T-helper 1 cell treated with Interleukin-12 subunit alpha and Interleukin-12 subunit beta and Interleukin-4 antibody, amounts not matched to agents 30 μg/mL and 1 μg/mL, for 36 hours (primary cell): ENCODE results near the gene PRKAG2.
"Not testable (repeated sequence)": the region's sequence is repeated elsewhere in the genome, so short reads cannot be mapped to it uniquely, and the experiment has no call there.

Source experiments
- H3K27ac Mint-ChIP-seq: one replicate; pipeline ENCODE4 v1.8.0; 2021; ENCODE audit warnings: mild to moderate bottlenecking, mixed read lengths
- H3K27me3 Mint-ChIP-seq: one replicate; pipeline ENCODE4 v1.8.0; 2021; ENCODE audit warnings: low read depth, mixed read lengths
- H3K36me3 Mint-ChIP-seq: one replicate; pipeline ENCODE4 v1.8.0; 2021; ENCODE audit warnings: low read depth, mixed read lengths
- H3K4me1 Mint-ChIP-seq: one replicate; pipeline ENCODE4 v1.8.0; 2021; ENCODE audit warnings: low read depth, mixed read lengths
- H3K4me3 Mint-ChIP-seq: one replicate; pipeline ENCODE4 v1.8.0; 2021; ENCODE audit warnings: mild to moderate bottlenecking, moderate library complexity, mixed read lengths
- H3K9me3 Mint-ChIP-seq: one replicate; pipeline ENCODE4 v1.8.0; 2021; ENCODE audit warnings: mixed read lengths

The PRKAG2 gene

DNA sequence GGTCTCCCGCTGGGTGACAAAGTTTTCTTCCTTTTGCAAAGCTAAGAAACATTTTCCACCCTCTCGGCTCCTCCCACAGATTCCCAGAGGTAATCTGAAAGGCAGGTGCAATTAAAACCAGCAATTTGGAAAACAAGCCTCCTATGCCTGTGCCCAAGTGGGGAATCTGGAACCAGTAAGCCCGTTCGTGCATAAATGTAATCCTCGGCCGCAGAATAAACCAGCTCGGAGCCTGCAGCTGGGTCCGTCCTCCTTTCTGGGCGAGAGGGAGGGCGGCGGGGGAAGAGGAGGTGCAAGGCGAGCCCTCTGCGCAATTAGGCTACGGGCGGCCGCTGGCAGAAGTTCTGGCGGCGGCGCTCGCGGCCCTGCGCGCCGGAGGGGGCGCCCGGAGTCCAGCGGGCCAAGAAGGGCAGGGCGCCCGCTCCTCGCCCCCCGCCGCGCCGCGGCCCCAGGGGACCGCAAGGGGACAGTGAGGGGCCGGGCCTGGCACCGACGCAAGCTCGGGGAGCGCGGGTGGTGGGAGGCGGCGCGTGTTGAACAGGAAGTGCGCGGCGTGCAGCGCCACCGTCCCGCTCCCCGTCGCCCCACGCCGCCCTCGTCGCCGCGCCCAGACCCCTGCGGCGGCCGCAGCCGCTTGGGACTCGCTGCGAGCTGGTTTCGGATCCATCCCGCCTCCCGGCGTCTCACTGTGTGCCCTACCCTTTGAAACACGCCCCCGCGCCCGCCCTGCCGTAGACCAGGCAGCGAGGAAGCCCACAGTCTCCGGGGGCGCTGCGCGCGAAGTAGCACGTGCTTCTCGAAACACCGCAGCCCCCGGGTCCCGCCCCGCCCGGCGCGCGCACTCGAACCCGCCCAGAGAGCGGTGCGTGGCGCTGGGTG lies at the start of gene PRKAG2:
Gene PRKAG2 (minus strand): TSS at position 217 of the 879 bp plus-strand sequence. CDS start 495 bp downstream, outside the sequence.
- Mint-ChIP-seq H3K27ac (peak within 1 kb of the TSS; percentile 70), H3K27me3 (peaks cover 41% of the 10 kb centered on the region), H3K36me3 (no peaks in the 10 kb centered on the region), H3K4me1 (peaks cover 7% of the 10 kb centered on the region), H3K4me3 (peak within 1 kb of the TSS; percentile 94), H3K9me3 (no peaks in the 10 kb centered on the region)

DNA sequence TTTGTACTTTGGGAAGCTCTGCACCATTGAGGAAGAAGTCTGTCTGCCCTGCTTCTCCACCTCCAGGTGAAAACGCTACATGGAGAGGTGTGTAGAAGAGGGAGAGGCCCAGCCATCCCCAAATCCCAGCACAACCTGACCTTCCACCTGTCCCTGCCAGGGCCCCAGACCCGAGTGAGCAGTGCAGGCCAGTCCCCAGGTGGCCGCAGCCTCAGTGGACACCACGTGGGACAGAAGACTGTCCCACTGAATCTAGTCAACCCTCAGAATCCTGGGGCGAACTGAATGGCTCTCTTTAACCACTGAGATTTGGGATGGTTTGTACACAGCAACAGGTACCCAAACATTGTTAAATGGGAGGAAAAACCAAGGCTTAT lies 49.4 kb upstream of the PRKAG2 start:
- no peaks in the 10 kb centered on the region for H3K9me3 Mint-ChIP-seq
- H3K4me1 Mint-ChIP-seq: peaks cover 7% of the 10 kb centered on the region
- H3K4me3 Mint-ChIP-seq: no peak overlapping the region
- no peaks in the 10 kb centered on the region for H3K36me3 Mint-ChIP-seq
- H3K27me3 Mint-ChIP-seq: no peaks in the 10 kb centered on the region
- H3K27ac Mint-ChIP-seq: no peak overlapping the region

DNA sequence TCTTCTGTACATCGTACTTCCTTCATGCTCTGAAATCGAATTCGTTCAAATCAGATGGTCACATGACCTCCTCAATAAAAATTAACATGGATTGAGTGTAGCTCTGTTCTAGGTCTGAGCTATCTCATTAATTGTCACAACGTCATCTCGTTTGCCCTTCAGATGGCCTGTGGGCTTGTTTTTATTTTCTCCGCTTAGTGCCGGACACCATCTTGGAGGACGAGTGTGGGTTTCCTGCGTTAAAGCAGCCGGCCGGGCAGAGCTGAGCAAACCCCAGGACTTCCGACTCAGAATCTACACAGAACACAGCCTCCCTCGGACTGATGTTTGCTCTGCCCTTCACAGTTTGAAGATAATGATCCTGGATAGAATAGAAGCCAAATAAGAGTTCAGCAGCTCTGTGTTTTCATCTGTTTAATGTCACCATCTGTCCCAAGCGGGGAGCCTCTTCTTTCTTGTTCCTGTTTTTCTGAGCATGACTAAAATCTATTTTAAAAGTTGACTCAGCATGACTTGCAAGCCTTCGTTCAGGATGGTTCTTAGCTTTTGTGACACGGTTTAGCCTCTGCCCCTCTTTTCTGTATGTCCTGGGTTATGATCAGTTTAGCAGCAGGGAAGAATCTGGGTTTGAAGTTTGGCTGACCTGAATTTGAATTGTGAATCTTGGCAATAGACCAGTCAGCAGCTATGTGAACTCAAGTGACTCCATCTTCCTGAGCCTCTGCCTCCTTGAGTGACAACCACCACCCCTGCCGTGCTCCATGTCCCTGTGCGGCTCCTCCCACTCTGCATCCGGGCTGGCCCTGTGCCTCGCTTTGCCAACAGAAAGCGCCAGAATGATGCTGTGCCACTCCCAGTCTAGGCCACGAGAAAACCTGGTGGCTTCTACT lies 48.8 kb upstream of the PRKAG2 start:
- H3K9me3 Mint-ChIP-seq: no peaks in the 10 kb centered on the region
- H3K36me3 Mint-ChIP-seq: no peaks in the 10 kb centered on the region
- H3K27me3 Mint-ChIP-seq: no peaks in the 10 kb centered on the region
- H3K4me1 Mint-ChIP-seq: peaks cover 7% of the 10 kb centered on the region
- peak overlapping the region; percentile 10 for H3K4me3 Mint-ChIP-seq
- peak overlapping the region; percentile 52 for H3K27ac Mint-ChIP-seq

DNA sequence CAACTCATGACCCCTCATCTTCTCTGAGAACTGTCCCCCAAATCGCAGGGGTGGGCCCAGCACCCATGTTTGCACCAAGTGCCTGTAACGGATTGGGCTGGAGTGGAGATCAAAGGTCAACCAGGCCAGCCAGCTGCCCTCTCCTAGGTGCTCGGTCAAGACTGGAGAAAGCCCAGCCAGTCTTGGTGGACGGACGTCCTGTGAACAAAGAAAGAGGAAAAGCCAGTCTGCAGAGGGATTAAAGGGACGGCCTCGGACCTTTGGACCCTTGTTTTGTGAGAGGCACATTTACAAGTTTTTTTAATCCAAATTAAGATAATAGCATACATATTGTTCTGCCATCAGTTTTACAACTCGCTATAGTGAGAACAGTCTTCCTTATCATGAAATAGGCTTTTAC lies 47.6 kb upstream of the PRKAG2 start:
- Mint-ChIP-seq H3K9me3 (no peaks in the 10 kb centered on the region), H3K4me3 (no peak overlapping the region), H3K27ac (no peak overlapping the region), H3K4me1 (peaks cover 7% of the 10 kb centered on the region), H3K27me3 (no peaks in the 10 kb centered on the region), H3K36me3 (no peaks in the 10 kb centered on the region)

DNA sequence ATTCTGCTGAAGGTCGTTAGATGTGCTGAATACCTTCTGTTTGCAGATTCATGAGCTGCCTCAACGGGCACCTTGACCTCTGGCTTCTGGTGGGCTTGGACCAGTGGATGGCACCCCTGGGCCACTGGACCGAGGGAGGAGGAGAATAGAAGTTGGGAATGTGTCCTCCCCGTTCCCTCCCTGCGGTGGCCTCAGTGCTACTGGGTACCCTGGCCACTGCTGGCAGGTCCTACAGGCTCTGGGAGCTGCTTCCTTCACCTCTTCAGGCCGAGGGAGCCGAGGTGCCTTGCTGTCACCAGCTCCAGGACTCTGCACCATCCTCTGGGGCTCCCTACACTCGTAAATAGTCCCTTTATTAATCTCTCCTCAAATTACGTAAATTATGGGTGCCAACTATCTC lies 47.1 kb upstream of the PRKAG2 start:
- H3K36me3 Mint-ChIP-seq: no peaks in the 10 kb centered on the region
- no peaks in the 10 kb centered on the region for H3K27me3 Mint-ChIP-seq
- H3K4me3 Mint-ChIP-seq: no peak overlapping the region
- H3K27ac Mint-ChIP-seq: no peak overlapping the region
- peaks cover 7% of the 10 kb centered on the region for H3K4me1 Mint-ChIP-seq
- H3K9me3 Mint-ChIP-seq: no peaks in the 10 kb centered on the region

DNA sequence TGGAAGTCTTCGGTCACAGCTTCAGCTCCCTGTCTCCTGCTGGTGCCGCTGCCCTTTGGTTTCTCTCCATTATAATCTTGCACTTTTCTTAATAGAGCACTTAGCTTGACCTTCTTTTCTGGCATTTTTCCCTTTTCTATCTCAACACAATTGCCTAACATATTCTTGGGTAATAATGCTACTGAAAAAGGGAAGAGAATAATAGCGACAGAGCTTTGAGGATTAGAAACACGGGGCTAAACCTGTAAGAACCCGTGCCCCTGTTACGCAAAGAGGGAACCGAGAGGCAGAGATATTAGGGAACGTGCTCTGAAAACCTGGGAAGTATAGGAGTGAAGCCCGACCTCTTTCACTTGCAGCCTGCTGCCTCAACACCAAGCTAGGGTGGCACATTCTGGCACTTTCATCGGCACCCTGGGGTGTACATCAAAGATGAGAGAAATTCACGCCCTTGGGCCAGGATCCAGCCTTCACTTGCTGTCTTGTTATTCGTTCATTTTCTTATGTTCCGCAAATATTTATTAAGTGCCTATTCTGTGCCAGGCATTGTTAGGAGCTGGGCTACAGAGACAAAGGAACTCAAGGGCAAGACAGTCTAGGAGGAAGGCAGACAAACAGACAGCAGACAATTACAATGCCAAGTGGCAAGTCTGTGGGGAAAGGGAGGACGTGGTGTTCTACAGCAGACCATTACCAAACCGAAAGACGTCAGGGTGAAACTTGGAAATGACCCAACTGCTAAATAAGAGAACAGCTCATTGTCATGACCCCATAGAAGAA lies 46.4 kb upstream of the PRKAG2 start:
- Mint-ChIP-seq H3K36me3 (no peaks in the 10 kb centered on the region), H3K9me3 (no peaks in the 10 kb centered on the region), H3K4me1 (peaks cover 7% of the 10 kb centered on the region), H3K27ac (no peak overlapping the region), H3K27me3 (no peaks in the 10 kb centered on the region), H3K4me3 (no peak overlapping the region)

DNA sequence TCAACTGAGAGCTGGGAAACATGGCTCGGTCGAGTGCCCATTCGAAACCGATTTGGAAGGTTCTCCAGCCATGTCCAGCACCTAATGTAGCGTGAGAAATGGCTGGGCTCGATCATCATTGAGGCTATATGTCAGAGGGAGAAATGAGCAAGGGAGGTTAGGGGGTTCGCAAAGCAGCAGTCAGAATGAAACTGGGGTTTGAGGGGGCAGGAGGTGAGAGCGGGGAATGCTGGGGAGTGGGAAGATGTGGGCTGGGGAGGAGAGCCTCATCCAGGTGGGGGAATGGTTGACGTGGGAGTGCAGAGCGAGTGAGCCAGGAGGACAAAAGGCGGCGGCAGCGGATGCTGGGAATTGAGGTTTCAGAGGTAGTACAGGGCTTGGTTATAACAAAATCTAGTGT lies 44.5 kb upstream of the PRKAG2 start:
- H3K27me3 Mint-ChIP-seq: no peaks in the 10 kb centered on the region
- H3K4me3 Mint-ChIP-seq: no peak overlapping the region
- peaks cover 7% of the 10 kb centered on the region for H3K4me1 Mint-ChIP-seq
- H3K27ac Mint-ChIP-seq: no peak overlapping the region
- no peaks in the 10 kb centered on the region for H3K9me3 Mint-ChIP-seq
- no peaks in the 10 kb centered on the region for H3K36me3 Mint-ChIP-seq

DNA sequence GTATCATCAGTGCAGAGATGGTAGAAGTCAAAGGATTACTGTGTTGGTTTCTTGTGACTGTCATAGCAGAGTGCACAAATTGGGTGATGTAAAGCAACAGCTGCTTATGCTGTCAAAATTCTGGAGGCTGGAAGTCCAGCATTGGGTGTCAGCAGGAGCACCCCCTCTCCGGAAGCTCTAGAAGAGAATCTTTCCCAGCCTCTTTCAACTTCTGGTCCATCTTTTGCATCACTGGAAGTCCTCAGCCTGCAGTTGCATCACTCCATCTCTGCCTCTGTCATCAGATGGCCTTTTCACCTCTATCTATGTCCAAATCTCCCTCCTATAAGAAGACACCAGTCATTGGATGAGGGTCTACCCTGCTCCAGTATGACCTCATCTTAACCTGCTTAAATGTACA lies 43.6 kb upstream of the PRKAG2 start:
- H3K4me1 Mint-ChIP-seq: peaks cover under 1% of the 10 kb centered on the region
- no peaks in the 10 kb centered on the region for H3K36me3 Mint-ChIP-seq
- H3K4me3 Mint-ChIP-seq: no peak overlapping the region
- H3K27me3 Mint-ChIP-seq: no peaks in the 10 kb centered on the region
- H3K27ac Mint-ChIP-seq: no peak overlapping the region
- H3K9me3 Mint-ChIP-seq: no peaks in the 10 kb centered on the region

DNA sequence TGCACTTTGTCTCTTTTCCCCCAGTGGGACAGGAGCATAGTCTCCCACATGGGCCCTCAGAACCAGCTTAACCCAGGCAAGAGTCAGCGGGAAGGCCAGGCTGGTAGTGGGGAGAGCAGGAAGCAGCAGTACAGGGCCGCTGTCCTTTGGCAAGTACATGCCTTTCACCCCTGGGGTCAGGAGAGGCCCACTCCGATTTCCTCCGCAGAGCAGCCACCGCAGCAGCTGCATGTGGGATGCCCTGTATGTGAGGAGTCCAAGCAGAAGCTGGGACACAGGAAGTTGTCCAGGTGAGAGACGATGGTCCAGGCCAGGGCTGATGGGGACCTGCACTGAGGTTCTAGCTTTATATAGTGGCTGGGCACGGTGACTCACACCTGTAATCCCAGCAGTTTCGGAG lies 42.7 kb upstream of the PRKAG2 start:
- Mint-ChIP-seq H3K36me3 (no peaks in the 10 kb centered on the region), H3K4me1 (no peaks in the 10 kb centered on the region), H3K9me3 (peaks cover 6% of the 10 kb centered on the region), H3K4me3 (no peak overlapping the region), H3K27me3 (peaks cover 5% of the 10 kb centered on the region), H3K27ac (no peak overlapping the region)

DNA sequence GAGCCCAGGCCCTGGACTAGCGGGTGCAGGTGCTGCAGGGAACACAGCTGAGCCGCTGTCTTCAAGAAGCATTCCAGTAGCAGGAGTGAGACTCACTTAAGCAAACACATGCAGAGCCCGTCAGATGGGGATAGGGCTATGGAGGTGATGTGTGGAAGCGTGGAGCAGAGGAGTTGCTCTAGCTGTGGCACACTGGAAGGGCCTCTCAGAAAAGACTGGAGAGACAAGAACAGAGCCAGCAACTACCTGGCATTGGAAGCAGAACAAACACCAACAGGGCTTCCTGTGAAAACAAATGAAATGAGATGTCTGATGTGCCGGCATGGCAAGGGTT lies 41.6 kb upstream of the PRKAG2 start:
- peaks cover 1% of the 10 kb centered on the region for H3K36me3 Mint-ChIP-seq
- H3K27ac Mint-ChIP-seq: no peak overlapping the region
- H3K27me3 Mint-ChIP-seq: peaks cover 9% of the 10 kb centered on the region

DNA sequence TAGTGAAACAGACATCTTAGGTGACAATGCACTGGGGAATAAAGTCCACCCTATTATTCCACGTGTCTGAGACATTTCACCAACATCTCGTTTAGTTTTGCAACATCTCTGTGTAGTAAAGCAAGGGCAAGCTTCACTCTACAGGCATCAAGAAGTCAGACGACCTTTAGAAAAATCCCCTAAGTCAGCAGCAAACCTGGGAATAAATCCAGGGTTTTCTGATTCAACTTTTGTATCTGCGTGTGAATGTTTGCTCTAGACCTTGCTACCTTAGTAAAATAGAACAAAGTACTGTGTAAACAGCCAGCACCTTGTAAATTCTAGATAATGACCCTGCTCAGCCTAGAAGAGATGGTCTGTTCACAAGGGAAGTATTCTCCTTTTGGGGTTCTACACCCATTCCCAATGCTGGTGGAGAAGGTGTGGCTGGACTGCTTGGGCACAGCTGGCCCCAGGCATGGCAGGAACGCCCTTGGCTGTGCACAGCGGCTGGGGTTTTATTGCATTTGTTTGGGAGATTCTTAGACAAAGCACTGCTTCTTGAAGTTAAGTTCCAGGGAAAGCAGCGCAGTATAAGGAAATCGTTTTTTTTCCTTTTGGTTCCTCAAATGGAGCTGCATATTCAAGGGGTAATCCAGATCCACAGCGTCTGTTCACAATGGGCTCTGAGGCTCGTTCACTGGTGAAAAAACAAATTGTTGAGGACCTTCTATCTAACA lies 41.0 kb upstream of the PRKAG2 start:
- Mint-ChIP-seq H3K27ac (no peak overlapping the region), H3K9me3 (peaks cover 11% of the 10 kb centered on the region), H3K4me3 (no peak overlapping the region), H3K36me3 (peaks cover 1% of the 10 kb centered on the region), H3K4me1 (no peaks in the 10 kb centered on the region), H3K27me3 (peaks cover 9% of the 10 kb centered on the region)

More for the DNA sequence above, 41.6 kb upstream of the PRKAG2 start:
- Mint-ChIP-seq H3K4me1 (no peaks in the 10 kb centered on the region), H3K9me3 (peaks cover 11% of the 10 kb centered on the region), H3K4me3 (no peak overlapping the region)

DNA sequence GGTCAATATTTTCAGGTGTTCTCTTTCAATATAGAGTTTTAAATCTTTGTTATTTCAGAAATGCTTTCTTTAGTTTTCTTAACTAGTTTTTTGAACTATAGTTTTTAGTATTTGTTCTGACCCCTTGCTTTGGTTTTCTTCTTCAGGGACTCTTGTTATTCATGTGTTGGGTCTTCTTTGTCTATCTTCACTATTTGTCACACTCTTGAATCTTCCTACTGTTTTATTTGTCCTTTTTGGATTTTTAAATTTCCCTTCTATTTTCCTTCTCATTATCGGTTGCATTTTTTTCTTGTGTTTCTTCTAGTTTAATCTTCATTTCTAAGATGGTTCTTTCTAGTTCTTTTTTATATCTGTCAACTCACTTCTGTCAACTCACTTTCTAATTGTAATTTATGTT lies 37.1 kb upstream of the PRKAG2 start:
- Mint-ChIP-seq H3K27ac (no peak overlapping the region), H3K4me1 (no peaks in the 10 kb centered on the region), H3K9me3 (peaks cover 11% of the 10 kb centered on the region), H3K27me3 (peaks cover 11% of the 10 kb centered on the region), H3K4me3 (no peak overlapping the region), H3K36me3 (peaks cover 1% of the 10 kb centered on the region)

DNA sequence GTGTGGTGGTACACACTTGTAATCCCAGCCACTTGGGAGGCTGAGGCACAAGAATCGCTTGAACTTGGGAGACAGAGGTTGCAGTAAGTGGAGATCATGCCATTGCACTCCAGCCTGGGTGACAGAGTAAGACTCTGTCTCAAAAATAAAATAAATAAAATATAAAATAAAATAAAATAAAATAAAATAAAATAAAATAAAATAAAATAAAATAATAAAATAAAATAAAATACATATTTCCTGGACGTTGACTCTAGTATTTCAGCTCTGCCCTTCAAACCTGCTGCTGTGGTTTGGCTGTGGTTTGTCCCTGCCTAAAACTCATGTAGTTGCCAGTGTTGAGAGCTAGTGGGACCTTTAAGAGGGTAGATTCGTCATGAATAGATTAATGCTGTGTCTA lies 33.7 kb upstream of the PRKAG2 start:
- H3K4me1 Mint-ChIP-seq, H3K4me3 Mint-ChIP-seq, H3K27ac Mint-ChIP-seq, H3K36me3 Mint-ChIP-seq: not testable (repeated sequence)
- peaks cover 35% of the 10 kb centered on the region for H3K27me3 Mint-ChIP-seq
- H3K9me3 Mint-ChIP-seq: peaks cover 11% of the 10 kb centered on the region

DNA sequence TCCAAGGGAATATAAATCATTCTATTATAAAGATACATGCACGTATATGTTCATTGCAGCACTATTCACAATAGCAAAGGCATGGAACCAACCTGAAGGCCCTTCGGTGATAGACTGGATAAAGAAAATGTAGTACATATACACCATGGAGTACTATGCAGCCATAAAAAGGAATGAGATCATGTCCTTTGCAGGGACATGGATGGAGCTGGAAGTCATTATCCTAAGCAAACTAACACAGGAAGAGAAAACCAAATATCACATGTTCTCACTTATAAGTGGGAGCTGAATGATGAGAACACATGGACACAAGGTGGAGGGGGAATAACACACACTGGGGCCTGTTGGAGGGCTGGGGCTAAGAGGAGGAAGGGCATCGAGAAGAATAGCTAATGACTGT lies 30.2 kb upstream of the PRKAG2 start:
- H3K4me1 Mint-ChIP-seq, H3K4me3 Mint-ChIP-seq, H3K36me3 Mint-ChIP-seq, H3K27ac Mint-ChIP-seq, H3K9me3 Mint-ChIP-seq: not testable (repeated sequence)
- peaks cover 33% of the 10 kb centered on the region for H3K27me3 Mint-ChIP-seq
